ENCODE data around the gene CELSR1. TPM values are rescaled to one million over a fixed set of nuclear protein-coding genes. Genes with fewer than 3 reads are reported as not detected.

Gene CELSR1
- total and polyA plus RNA-seq, 9 donors = 0.63 to 25.2 (median 2.9) TPM

GRCh38 chr22:46416891-46417580, 120.4 kb downstream of the CELSR1 start:
- H3K36me3 ChIP-seq = no peaks in the 10 kb centered on the region
- WGBS, 3 donors = 70 to 78% (median 71%) methylated on average over 24 of the region's 24 CpGs

GRCh38 chr22:46416520-46416871, 120.9 kb downstream of the CELSR1 start:
- Histone ChIP-seq H3K4me1 (ENCODE audit: insufficient read depth) (no peaks in the 10 kb centered on the region), H3K27me3 (no peaks in the 10 kb centered on the region), H3K9me3 (no peaks in the 10 kb centered on the region), H3K4me3 (no peak overlapping the region), H3K27ac (no peak overlapping the region), H3K36me3 (no peaks in the 10 kb centered on the region)
- 81 to 91% (median 82%) methylated on average over 14 of the region's 14 CpGs for WGBS, 3 donors
- no peak for TF ChIP-seq POLR2A (IDR thresholded peaks at IDR 0.05)
- TF ChIP-seq, protein P1, sequence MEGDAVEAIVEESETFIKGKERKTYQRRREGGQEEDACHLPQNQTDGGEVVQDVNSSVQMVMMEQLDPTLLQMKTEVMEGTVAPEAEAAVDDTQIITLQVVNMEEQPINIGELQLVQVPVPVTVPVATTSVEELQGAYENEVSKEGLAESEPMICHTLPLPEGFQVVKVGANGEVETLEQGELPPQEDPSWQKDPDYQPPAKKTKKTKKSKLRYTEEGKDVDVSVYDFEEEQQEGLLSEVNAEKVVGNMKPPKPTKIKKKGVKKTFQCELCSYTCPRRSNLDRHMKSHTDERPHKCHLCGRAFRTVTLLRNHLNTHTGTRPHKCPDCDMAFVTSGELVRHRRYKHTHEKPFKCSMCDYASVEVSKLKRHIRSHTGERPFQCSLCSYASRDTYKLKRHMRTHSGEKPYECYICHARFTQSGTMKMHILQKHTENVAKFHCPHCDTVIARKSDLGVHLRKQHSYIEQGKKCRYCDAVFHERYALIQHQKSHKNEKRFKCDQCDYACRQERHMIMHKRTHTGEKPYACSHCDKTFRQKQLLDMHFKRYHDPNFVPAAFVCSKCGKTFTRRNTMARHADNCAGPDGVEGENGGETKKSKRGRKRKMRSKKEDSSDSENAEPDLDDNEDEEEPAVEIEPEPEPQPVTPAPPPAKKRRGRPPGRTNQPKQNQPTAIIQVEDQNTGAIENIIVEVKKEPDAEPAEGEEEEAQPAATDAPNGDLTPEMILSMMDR (IDR thresholded peaks at IDR 0.05) = no peak
- intact Hi-C loops (cut with DNase I) = no loop called here
- DNase-seq = no peak

More at GRCh38 chr22:46416891-46417580, 120.4 kb downstream of the CELSR1 start:
- H3K9me3 ChIP-seq = no peaks in the 10 kb centered on the region
- H3K4me1 ChIP-seq (ENCODE audit: insufficient read depth) = no peaks in the 10 kb centered on the region
- no peak overlapping the region for H3K4me3 ChIP-seq
- no peak for DNase-seq
- TF ChIP-seq EP300 (IDR thresholded peaks at IDR 0.05) (no peak), POLR2A (IDR thresholded peaks at IDR 0.05) (no peak)
- TF ChIP-seq, protein P1 (IDR thresholded peaks at IDR 0.05) = no peak
- H3K27ac ChIP-seq = no peak overlapping the region
- H3K27me3 ChIP-seq = no peaks in the 10 kb centered on the region
- intact Hi-C loops (cut with DNase I) = no loop called here

DNA sequence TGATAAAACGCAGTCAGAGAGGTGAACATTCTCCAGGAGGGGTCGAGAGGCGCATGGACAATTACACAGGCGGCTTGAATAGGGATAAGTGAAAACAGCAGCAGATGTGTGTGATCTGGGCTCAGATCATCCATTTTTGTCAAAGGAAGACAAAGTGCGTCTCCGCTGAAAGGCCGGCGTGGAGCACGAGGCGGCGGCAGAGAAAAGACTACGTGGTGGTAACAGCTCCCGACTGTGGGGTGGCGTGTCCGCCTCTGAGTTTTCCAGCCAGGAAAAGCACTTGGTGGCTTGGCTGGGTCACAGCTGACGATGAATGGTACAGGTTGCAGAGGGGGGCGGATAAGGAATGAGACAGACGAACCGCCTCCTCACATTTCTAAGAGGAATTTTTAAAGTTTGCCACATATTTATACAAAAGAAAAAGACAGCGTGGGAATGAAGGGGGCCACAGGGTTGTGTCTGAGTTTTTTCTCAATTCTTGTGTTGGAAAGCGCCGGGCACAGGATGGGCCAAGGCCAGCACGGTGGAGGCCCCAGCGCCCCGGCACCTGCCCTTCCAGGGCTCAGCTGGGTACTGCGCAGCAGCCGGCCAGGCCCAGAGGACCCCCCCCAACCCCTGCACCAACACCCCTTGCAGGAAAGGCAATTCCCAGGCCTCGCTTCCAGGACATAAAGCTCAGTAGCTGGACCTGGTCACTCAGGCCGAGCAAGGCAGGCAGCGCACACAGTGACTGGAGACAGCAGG, 121.5 kb downstream of the CELSR1 start:
- Histone ChIP-seq H3K9me3 (no peaks in the 10 kb centered on the region), H3K36me3 (no peaks in the 10 kb centered on the region), H3K4me1 (ENCODE audit: insufficient read depth) (no peaks in the 10 kb centered on the region), H3K27me3 (no peaks in the 10 kb centered on the region), H3K27ac (no peak overlapping the region), H3K4me3 (no peak overlapping the region)
- TF ChIP-seq, protein P1 (IDR thresholded peaks at IDR 0.05) = no peak
- TF ChIP-seq EP300 (IDR thresholded peaks at IDR 0.05) (no peak), POLR2A (IDR thresholded peaks at IDR 0.05) (no peak)
- WGBS, 3 donors = 39 to 78% (median 40%) methylated on average over 30 of the region's 30 CpGs
- intact Hi-C loops (cut with DNase I) = no loop called here
- DNase-seq = no peak

DNA sequence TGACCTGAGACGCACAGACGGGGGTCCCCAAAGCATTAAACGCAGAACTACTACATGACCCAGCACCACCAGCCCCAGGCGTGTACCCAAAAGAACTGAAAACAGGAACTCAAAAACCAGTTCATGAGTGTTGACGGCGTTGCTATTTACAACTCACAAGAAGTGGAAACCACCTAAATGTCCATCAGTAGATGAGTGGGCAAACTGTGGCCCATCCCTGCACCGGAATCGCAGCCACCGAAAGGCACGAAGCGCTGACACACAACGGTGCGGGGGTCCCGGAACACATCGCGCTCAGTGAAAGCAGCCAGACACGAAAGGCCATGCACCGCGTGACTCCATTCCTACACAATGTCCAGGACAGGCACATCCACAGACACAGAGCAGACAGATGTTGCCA, 122.7 kb downstream of the CELSR1 start:
- H3K9me3 ChIP-seq = no peaks in the 10 kb centered on the region
- intact Hi-C loops (cut with DNase I) = no loop called here
- WGBS, 3 donors = 91 to 98% (median 94%) methylated on average over 19 of the region's 19 CpGs
- TF ChIP-seq EP300 (IDR thresholded peaks at IDR 0.05) = no peak
- TF ChIP-seq, protein P1 (IDR thresholded peaks at IDR 0.05) = no peak
- no peak for TF ChIP-seq POLR2A (IDR thresholded peaks at IDR 0.05)
- H3K4me1 ChIP-seq (ENCODE audit: insufficient read depth) = no peaks in the 10 kb centered on the region
- no peak for DNase-seq
- H3K4me3 ChIP-seq = no peak overlapping the region
- H3K27ac ChIP-seq = no peak overlapping the region
- no peaks in the 10 kb centered on the region for H3K36me3 ChIP-seq
- no peaks in the 10 kb centered on the region for H3K27me3 ChIP-seq

Data from ovary (tissue), 9 donors.